Measurements from ENCODE around the gene UPK2. TPM values are rescaled to one million over a fixed set of nuclear protein-coding genes. Genes with fewer than 3 reads are reported as not detected.

The UPK2 gene
- total and polyA plus RNA-seq, 2 donors (not counting 3 experiments of a cell fraction or from before 2014, with no cell fraction given): 0.11 TPM; not detected in 1

DNA sequence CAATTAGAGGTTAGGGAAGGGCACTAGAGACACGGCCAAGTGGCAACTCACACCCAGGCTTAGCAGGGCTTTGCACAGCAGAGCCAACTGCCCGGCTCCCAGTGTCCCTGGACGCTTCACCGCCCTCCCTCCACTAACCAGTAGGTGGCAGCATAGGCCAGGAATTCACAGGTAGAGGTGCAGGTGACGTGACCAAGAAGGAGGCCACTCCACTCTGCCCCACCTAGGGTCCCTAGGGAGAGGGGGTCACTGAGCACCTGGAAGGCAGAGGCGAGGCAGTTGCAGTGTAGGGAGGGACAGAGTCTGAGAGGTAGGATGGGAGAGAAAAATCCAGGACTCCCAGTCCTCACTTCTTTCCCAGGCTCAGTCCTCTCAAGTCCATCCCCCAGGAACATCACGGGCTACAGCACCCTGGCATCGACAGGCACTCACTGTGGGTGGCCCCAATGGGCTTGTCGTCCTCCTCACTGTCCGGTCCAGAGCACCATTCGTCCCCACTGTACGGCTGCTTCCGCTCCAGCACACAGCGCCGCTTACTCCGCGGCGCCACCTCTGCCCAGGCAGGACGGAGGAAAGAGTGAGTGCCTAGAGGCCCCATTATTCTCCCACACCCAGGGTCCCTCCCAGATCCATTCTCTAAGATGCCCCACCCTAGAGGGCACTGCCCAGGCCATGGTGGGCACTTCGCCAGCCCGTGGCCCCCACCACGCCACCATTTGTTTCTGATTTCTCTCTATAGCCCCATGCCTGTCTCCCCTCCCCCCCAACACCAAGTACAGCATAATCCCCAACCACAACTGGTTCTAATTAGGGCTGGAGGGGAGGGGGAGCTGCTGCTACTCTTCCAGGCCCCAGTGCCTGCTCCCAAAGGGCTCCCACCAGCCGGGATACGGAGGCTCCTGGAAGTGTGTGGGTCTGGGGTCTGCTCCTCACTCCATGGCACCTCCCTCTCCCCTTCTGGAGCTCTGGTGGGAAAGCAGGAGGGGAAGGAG lies 48.8 kb upstream of the UPK2 start:
- BruUV-seq (replicated peaks): no TSS peak
- POLR2A ChIA-PET: interaction anchor here (0.6 kb wide), 1 partner anchor 18 kb away, joined by 3 read pairs; the partner anchor contains the start of gene BCL9L
- Histone ChIP-seq H3K36me3 (ENCODE audit: control insufficient read depth in 2 of 2, extremely low read depth in 1 of 2, insufficient read depth in 2 of 2, low read length in 2 of 2) (peaks cover 2 to 21% of the 10 kb centered on the region in 2 experiments), H3K9me3 (replicated peaks; ENCODE audit: control insufficient read depth, insufficient read depth, low read length) (no peaks in the 10 kb centered on the region), H3K27me3 (ENCODE audit: control insufficient read depth in 2 of 2, insufficient read depth in 2 of 2, low read length in 2 of 2) (no peaks in the 10 kb centered on the region), H3K4me1 (ENCODE audit: control insufficient read depth, extremely low read depth, insufficient read depth, low read length) (peaks cover 30% of the 10 kb centered on the region), H3K9me1 (replicated peaks; ENCODE audit: control insufficient read depth, extremely low read depth, insufficient read depth, low read length) (no peaks in the 10 kb centered on the region), H3K4me3 (replicated peaks in 1 of 3; ENCODE audit: insufficient read depth in 1 of 3, low read depth in 1 of 3, low read length in 3 of 3) (no peak overlapping the region), H4K20me1 (replicated peaks; ENCODE audit: control insufficient read depth, extremely low read depth, insufficient read depth, low read length) (no peaks in the 10 kb centered on the region), H2AFZ (ENCODE audit: low read depth, low read length) (no peak overlapping the region), H3K9ac (replicated peaks; ENCODE audit: extremely low read depth, insufficient read depth, low read length) (no peak overlapping the region), H3K27ac (ENCODE audit: insufficient read depth, low read depth, low read length) (no peak overlapping the region), H3K4me2 (ENCODE audit: insufficient read depth, low read length) (no peak overlapping the region), H3K79me2 (ENCODE audit: control insufficient read depth, insufficient read depth, low read length) (peaks cover 4% of the 10 kb centered on the region)
- TF ChIP-seq GATA2 (IDR thresholded peaks at IDR 0.05; ENCODE audit: insufficient read depth, insufficient read length, low read depth, low read length) (no peak), CTCF (IDR thresholded peaks at IDR 0.05; ENCODE audit: extremely low read depth in 1 of 2, insufficient read depth in 1 of 2, low read depth in 1 of 2, low read length in 2 of 2) (peak; percentile 84 to 88), MYC (IDR thresholded peaks at IDR 0.05; ENCODE audit: low read depth, low read length) (no peak)
- intact Hi-C loops (cut with micrococcal nuclease): loop anchor here (1.0 kb wide), 3 partner anchors 21 to 217 kb away; partner anchors contain the start of gene UPK2
- FAIRE-seq: peak; percentile 92
- peak; percentile 82 for DNase-seq (ENCODE audit: low read depth, low spot score)
- CTCF ChIA-PET: interaction anchor here (0.5 to 10.0 kb wide), 6 partner anchors 18 to 64 kb away, joined by 3 to 330 read pairs (median 8); partner anchors contain the start of genes BCL9L, FOXR1 and UPK2
- dilution Hi-C loops (cut with MboI; ENCODE audit: extremely low pct_ligation_motif_present, low sequenced_read_pairs): no loop called here
